Effector memory CD4-positive, alpha-beta T cell (primary cell): ENCODE measurements around the gene CNGB1.
"Not testable (repeated sequence)": the region's sequence is repeated elsewhere in the genome, so short reads cannot be mapped to it uniquely, and the experiment has no call there.

Experiments used
- DNase-seq, 3 donors: peaks; one replicate each; pipeline ENCODE4 v3.0.0-alpha.2; 2020
- H3K27ac ChIP-seq: 2 replicates; pipeline ENCODE4 v1.7.0; 2013; ENCODE audit warnings: mild to moderate bottlenecking, low read length, moderate library complexity; ENCODE audit not compliant: insufficient read depth, poor library complexity, severe bottlenecking
- H3K27me3 ChIP-seq: replicated peaks from 2 replicates; pipeline ENCODE4 v1.7.0; 2013; ENCODE audit warnings: mild to moderate bottlenecking, low read length; ENCODE audit not compliant: insufficient read depth, control insufficient read depth, poor library complexity, severe bottlenecking
- H3K36me3 ChIP-seq: 2 replicates; pipeline ENCODE4 v1.7.0; 2013; ENCODE audit warnings: mild to moderate bottlenecking, low read length, moderate library complexity; ENCODE audit not compliant: control insufficient read depth, insufficient read depth
- H3K4me1 ChIP-seq: 2 replicates; pipeline ENCODE4 v1.7.0; 2013; ENCODE audit warnings: low read length, mild to moderate bottlenecking; ENCODE audit not compliant: control insufficient read depth, insufficient read depth, poor library complexity, severe bottlenecking
- H3K4me3 ChIP-seq: 2 replicates; pipeline ENCODE4 v1.7.0; 2013; ENCODE audit warnings: low read length, low read depth, mild to moderate bottlenecking; ENCODE audit not compliant: insufficient read depth, poor library complexity, severe bottlenecking
- H3K9me3 ChIP-seq: 2 replicates; pipeline ENCODE4 v1.7.0; 2013; ENCODE audit warnings: mild to moderate bottlenecking, low read length, moderate library complexity; ENCODE audit not compliant: control insufficient read depth

The CNGB1 gene

DNA sequence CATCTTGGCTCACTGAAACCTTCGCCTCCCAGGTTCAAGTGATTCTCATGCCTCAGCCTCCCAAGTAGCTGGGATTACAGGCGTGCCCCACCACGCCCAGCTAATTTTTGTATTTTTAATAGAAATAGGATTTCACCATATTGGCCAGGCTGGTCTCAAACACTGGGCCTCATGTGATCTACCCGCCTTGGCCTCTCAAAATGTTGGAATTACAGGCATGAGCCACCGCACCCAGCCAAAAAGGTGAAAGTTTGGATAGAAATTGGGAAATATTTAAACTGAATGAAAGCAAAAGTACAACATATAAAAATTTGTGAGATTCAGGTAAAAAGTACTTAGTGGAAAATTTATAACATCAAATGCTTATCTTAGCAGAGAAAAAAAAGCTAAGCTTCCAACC lies 115.7 kb downstream of the CNGB1 start:
- Histone ChIP-seq H3K27me3 (no peaks in the 10 kb centered on the region), H3K36me3 (no peaks in the 10 kb centered on the region), H3K4me3 (no peak overlapping the region), H3K4me1 (no peaks in the 10 kb centered on the region), H3K9me3 (no peaks in the 10 kb centered on the region), H3K27ac (no peak overlapping the region)
- DNase-seq, result no peak

DNA sequence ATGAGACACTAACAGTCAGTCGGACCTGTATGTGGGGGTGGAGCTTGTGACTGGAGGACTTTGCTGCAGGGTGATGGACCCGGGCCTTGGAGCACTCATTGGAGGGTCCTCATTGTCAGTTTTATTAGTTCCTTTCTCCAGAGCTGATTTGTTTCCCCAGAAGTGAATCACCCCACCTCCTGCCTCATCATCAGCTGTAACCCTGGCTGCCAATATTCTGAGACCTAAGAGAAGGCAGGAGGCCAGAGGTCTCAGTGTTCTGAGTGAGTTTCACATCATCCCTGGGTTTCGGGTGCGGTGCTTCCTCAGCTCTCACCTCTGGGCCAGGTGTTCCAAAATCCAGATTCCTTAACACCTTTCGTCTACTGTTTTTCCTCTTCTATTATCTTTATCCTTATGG lies 118.7 kb downstream of the CNGB1 start:
- no peak overlapping the region for H3K4me3 ChIP-seq
- H3K9me3 ChIP-seq, result no peaks in the 10 kb centered on the region
- H3K4me1 ChIP-seq, result no peaks in the 10 kb centered on the region
- H3K27me3 ChIP-seq, result no peaks in the 10 kb centered on the region
- H3K36me3 ChIP-seq, result no peaks in the 10 kb centered on the region
- H3K27ac ChIP-seq, result no peak overlapping the region
- no peak for DNase-seq

- Histone ChIP-seq H3K4me1 (no peaks in the 10 kb centered on the region), H3K4me3 (no peak overlapping the region), H3K27ac (no peak overlapping the region), H3K36me3 (no peaks in the 10 kb centered on the region), H3K27me3 (no peaks in the 10 kb centered on the region), H3K9me3 (no peaks in the 10 kb centered on the region)
- DNase-seq, result no peak
Measured at GRCh38 chr16:57848181-57848580, 122.7 kb downstream of the CNGB1 start.

DNA sequence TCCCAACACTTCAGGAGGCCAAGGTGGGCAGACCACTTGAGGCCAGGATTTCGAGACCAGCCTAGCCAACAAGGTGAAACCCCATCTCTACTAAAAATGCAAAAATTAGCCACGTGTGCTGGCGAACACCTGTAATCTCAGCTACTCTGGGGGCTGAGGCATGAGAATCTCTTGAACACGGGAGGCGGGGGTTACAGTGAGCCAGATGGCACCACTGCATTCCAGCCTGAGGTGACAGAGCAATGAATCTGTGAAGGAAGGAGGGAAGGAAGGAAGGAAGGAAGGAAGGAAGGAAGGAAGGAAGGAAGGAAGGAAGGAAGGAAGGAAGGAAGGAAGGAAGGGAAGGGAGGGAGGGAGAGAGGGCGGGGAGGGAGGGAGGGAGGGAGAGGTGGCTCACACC lies 124.0 kb downstream of the CNGB1 start:
- not testable (repeated sequence) for DNase-seq, H3K4me3 ChIP-seq, H3K27ac ChIP-seq, H3K36me3 ChIP-seq, H3K9me3 ChIP-seq, H3K27me3 ChIP-seq, H3K4me1 ChIP-seq

DNA sequence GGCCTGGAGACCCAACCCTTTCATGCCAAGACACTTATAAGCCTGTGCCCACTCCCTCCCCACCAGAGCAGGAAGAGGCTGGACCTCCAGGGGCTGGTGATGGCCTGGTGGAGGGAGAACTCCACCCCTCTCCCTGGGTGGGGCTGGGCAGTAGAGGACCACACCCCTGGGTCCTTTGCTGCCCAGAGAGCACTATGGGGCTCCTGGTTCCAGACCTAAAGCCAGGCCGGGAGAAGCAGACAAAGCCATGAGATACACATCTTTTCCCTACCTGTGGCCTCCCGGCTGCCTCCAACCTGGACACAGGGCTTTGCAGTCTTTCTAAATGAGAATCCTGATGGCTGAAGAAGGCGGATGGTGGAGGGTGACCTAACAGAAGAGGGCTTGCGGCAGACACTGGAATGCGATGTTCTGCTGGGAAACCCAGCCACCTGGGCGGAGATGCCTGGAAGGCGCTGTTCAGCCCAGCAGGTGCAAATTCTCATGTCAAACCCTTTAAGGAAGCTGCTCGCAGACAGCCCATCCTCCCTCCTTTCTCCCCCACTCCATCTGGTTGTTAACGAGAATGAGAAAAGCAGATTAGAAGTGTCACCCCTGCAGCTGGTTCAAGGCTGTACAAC lies 124.7 kb downstream of the CNGB1 start:
- no peaks in the 10 kb centered on the region for H3K4me1 ChIP-seq
- H3K36me3 ChIP-seq, result no peaks in the 10 kb centered on the region
- no peak overlapping the region for H3K27ac ChIP-seq
- no peak for DNase-seq
- no peaks in the 10 kb centered on the region for H3K9me3 ChIP-seq
- H3K4me3 ChIP-seq, result no peak overlapping the region
- H3K27me3 ChIP-seq, result no peaks in the 10 kb centered on the region

GRCh38 chr16:57845115-57845514 lies 125.8 kb downstream of the CNGB1 start:
- H3K4me1 ChIP-seq, result no peaks in the 10 kb centered on the region
- no peaks in the 10 kb centered on the region for H3K27me3 ChIP-seq
- H3K36me3 ChIP-seq, result no peaks in the 10 kb centered on the region
- no peaks in the 10 kb centered on the region for H3K9me3 ChIP-seq
- no peak overlapping the region for H3K4me3 ChIP-seq
- no peak for DNase-seq
- H3K27ac ChIP-seq, result no peak overlapping the region

- H3K9me3 ChIP-seq, result no peaks in the 10 kb centered on the region
- H3K36me3 ChIP-seq, result no peaks in the 10 kb centered on the region
- H3K4me3 ChIP-seq, result no peak overlapping the region
- no peaks in the 10 kb centered on the region for H3K4me1 ChIP-seq
- no peak overlapping the region for H3K27ac ChIP-seq
- no peak for DNase-seq
- H3K27me3 ChIP-seq, result no peaks in the 10 kb centered on the region
Measured at GRCh38 chr16:57844416-57845030, 126.4 kb downstream of the CNGB1 start.

DNA sequence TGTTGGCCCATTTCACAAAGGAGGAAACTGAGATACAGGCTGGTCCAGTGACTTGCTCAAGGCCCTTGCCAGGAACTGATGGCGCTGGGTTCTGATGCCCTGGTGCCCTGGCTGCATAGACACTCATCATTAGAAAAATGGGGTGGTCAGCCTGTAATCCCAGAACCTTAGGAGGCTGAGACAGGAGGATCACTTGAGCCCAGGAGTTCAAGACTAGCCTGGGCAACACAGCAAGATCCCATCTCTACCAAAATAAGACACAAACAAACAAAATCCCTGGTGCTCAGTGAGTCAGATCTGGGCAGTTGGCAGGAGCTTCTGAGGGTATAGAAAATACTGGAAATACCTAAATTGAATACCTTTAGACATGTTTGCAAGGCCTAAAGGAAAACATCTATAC lies 127.5 kb downstream of the CNGB1 start:
- no peak for DNase-seq
- no peak overlapping the region for H3K4me3 ChIP-seq
- no peak overlapping the region for H3K27ac ChIP-seq
- H3K9me3 ChIP-seq, result no peaks in the 10 kb centered on the region
- no peaks in the 10 kb centered on the region for H3K4me1 ChIP-seq
- no peaks in the 10 kb centered on the region for H3K36me3 ChIP-seq
- H3K27me3 ChIP-seq, result no peaks in the 10 kb centered on the region

- H3K9me3 ChIP-seq, result no peaks in the 10 kb centered on the region
- H3K36me3 ChIP-seq, result no peaks in the 10 kb centered on the region
- H3K27ac ChIP-seq, result no peak overlapping the region
- DNase-seq, result no peak
- H3K4me1 ChIP-seq, result no peaks in the 10 kb centered on the region
- no peaks in the 10 kb centered on the region for H3K27me3 ChIP-seq
- H3K4me3 ChIP-seq, result no peak overlapping the region
Measured at GRCh38 chr16:57842601-57843000, 128.3 kb downstream of the CNGB1 start.

- Histone ChIP-seq H3K27me3 (no peaks in the 10 kb centered on the region), H3K9me3 (no peaks in the 10 kb centered on the region), H3K4me3 (no peak overlapping the region), H3K27ac (no peak overlapping the region), H3K4me1 (no peaks in the 10 kb centered on the region), H3K36me3 (no peaks in the 10 kb centered on the region)
- DNase-seq, result no peak
Measured at GRCh38 chr16:57840833-57841232, 130.1 kb downstream of the CNGB1 start.
